Daoy (cell line): ENCODE data around the gene KAZALD1. TPM values are rescaled to one million over a fixed set of nuclear protein-coding genes. Genes with fewer than 3 reads are reported as not detected.
A peak's percentile ranks its signal among the peaks of the same experiment; 100 is the strongest.

Experiments used
- DNase-seq: peaks from one replicate; pipeline ENCODE4 v3.0.0-alpha.2; 2015; ENCODE audit warnings: low read depth
- total RNA-seq: library from RNA; depleted of rRNA; stranded (reverse); fragments of >200 nt; shearing (Covaris generic); gene quantifications from 2 replicates; pipeline ENCODE4 v1.2.3, GENCODE V29; 2014; rRNA removed

KAZALD1 gene, protein sequence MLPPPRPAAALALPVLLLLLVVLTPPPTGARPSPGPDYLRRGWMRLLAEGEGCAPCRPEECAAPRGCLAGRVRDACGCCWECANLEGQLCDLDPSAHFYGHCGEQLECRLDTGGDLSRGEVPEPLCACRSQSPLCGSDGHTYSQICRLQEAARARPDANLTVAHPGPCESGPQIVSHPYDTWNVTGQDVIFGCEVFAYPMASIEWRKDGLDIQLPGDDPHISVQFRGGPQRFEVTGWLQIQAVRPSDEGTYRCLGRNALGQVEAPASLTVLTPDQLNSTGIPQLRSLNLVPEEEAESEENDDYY
- 3.0 and 12.2 TPM in 2 replicates for total RNA-seq

DNA sequence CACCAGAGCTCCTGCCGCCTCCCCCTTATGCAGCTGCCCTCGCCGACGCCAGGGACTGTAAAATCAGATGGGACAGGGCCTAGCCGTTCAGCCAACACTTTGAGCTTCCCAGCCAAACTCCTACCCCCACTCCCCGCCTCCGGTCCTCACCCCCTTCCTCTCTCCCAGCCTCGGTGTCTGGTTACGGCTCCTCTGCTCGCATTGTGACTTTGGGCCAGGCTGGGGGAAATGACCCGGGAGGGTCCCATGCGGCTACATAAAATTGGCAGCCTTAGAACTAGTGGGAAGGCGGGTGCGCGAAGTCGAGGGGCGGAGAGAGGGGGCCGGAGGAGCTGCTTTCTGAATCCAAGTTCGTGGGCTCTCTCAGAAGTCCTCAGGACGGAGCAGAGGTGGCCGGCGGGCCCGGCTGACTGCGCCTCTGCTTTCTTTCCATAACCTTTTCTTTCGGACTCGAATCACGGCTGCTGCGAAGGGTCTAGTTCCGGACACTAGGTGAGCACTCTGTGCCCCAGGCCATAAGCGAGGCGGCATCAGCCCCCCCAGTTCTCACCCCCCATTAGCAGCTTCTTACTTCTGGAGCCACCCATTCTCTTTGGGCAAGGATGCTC, at the start of gene KAZALD1:
KAZALD1 (plus strand) TSS at position 366 of the 608 bp plus-strand sequence. CDS start 604 bp downstream, outside the sequence.
- DNase-seq: no peak

DNA sequence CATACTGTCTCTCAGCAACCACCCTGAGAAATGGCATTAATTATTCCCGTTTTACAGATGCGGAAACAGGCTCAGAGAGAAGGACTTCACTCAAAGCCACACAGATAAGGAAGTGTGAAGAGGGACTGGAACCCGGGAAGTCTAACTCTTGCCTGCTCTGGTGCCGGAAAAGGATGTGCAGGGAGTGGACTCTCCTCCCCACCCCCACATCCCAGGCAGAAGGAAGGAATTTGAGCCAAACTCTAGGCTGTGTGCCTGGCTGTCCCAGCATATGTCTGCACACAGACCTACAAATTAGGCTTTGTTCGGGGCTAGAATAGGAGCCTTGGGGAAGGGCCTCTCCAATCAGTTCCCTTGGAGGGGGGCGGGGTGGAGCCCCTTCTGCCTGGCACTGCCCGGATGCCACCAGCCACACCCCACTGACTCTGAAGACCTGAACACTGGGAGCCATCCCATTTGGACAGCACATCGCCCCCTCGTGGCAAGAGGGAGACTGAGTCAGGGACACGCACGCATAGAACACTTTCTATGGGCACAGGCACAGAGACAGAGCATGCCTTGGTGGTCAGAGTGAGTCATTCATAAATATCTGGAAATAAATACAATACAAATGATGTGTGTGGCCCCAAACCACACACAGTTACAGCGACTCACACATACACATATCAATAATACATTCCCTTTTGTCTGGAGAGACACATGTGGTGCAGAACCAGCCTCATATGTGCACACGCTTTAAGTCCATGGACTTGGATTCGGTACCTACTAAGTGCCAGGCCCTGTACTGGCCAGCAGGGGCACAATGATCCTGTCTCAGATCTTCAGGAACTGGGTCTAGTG, 49.0 kb upstream of the KAZALD1 start:
- peak; percentile 90 for DNase-seq

DNA sequence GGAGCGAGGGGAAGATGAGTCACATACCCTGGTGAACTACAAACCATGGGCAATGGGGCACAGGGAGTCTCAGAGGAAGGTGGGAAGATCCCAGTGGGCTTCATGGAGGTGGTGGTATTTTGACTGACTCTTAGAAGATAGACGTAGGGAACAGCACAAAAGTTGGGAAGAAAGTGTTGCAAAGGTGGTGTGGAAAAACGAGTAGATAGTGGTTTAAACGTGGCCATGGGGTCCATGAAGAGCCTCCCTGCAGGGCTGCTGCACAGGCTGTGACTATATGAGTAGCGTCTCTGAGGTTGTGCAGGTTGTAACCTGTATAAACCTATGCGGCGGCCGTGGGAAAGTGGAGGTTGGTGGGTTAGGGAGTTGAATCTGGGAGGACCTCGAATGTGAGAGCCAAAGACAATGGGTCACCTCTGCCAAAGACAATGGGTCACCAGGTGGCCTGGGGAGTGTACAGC, 48.4 kb upstream of the KAZALD1 start:
- no peak for DNase-seq

DNA sequence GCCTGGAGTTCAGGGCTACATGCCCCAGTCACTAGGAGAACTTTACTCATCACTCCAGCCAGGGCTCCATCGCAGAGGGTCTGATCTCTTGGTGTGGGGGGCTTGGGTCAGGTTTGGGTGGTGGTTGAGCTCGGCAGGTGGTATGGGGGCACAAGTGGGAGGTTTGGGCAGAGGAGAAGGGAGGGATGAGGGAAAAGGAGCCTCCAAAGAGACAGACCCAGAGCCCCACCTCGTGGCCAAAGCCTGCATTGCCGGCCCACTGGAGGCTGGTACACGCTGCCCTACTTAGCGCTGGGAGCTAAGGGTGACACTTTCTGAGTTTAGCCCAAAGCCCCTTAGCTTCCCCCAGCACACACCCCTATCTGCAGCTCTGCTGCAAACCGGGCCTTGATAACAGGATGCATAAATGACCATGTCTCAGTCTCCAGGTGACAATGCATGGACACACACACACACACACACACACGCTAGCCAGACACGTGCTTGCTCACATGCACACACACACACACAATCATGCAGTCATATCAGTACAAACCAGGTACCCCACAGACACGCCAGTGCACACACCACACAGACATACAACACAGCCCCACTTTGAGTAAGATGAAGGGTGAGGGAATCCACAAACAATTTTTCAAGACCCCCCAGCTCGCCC, 47.4 kb upstream of the KAZALD1 start:
- DNase-seq: peak; percentile 65

DNA sequence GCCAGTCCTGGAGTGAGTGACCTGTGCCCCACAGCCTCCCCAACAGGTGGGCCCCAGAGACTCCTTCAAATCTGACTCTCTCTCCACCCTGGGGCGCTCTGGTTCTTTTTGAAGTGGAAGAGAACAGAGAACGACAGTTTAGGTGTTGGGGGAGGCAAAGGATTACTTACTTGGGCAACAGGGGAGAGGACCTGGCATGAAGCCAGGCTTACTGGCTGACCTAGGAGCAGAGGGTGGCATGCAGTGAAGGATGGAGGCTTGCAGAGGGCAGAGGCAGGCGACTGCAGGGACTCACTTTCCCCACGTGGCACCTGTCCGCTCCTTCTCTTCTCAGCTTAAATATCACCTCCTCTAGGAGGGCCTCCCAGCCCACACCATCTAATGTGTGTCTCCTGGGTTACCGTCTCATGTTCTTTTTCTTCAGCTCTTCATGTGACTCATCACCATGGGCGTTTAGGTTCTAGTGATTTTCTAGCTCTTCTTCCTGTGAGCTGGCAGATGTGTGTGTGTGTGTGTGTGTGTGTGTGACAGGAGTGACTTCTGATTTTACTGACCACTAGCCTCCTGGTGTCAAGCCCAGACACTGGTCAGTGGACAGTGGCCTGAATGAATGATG, 46.7 kb upstream of the KAZALD1 start:
- peak; percentile 62 for DNase-seq

DNA sequence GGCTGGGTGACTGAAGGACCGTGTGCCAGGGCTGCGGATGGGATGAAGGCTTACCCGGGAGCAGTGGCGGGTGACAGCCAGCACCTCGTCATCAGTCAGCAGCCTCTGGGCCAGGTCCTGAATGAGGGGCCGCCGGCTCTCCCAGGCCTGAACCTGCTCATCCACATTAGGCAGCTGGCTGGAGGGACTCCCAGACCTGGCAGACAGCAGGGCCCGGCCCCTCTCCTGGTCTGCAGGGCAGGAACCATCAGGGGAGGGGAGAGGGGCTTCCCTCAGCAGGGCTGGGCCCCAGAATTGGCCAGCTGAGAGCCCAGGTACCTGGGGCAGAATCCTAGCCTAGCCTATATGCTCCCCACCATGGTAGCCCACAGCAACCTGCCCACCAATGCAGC, 46.2 kb upstream of the KAZALD1 start:
- no peak for DNase-seq

DNA sequence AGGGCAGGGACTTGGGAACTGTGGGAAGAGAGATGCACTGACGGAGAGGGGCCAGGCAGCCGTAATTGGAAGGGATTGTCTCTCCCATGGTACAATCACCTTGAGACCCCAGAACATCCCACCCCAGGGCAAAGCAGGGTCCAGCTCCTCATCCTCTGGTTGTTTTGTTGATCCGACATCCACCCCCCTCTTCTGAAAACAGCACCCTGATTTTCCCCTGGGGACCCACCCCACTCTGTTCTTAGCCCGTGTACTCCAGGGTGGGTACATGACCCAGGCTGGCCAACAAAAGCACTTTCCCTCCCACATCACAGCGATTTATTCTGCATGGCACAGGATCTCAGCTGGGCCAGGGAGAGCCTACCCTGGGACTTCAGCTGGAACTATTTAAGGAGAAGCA, 45.0 kb upstream of the KAZALD1 start:
- no peak for DNase-seq

DNA sequence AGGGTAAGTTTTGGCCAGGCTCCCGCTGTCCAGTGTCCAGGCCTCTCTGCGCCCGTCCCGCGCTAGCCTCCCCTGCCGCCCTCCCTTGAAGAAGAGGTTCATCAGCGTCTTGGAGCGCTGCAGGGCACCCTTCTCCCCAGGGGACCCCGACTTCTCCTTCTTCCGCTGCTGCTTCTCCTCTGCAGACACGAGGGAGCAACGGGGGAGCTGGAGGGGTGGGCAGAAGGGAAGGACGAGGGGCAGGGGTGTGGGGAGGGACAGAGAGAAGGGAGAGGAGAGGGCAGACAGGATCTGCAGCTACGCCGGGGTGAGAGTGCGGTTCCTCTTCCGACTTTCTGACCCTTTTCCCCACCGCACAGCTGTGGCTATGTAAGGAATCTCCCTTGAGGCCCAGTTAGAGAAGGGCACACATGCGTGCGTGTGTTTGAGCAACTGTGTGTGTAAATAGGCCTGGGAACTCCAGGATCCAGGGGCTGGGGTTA, 43.6 kb upstream of the KAZALD1 start:
- no peak for DNase-seq

DNA sequence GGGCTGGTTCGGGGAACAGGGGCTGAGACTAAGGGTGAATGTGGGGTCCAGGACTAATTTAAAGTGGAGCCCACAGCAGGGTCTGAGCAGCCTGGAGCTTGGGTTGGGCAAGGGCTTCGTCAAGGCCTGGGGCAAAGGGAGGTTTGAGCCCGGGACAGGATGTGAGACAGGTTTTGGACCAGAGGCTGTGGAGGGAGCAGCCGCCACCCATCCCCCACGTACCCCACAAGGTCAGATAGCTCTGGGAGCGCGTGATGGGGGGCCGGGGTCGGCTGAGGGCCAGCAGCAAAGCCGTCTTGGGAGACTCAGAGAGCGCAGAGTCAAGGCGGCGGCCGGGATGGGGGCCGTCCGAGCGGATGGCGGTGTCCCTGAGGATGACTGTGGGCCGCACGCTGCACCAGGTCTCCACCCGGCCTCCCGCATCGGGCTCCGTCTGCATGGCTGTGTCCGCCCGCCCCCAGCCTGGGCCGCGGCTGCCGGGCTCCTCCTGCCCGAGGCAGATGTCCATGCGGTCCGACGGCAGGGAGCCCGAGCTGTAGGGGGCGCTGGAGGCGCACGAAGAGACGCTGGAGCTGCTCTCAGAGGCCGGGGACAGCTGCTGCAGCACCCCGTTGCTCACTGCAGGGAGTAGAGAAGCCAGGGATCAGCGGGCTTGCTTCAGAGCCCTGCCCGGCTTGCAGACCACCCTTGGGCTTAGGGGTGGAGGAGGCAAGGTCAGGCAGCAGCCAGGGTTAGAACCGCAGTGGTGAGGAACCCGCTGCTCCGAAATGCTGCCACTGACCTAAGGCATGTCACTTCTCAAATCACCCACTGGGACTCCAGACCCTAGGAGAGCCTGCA, 43.0 kb upstream of the KAZALD1 start:
- peak; percentile 85 for DNase-seq

DNA sequence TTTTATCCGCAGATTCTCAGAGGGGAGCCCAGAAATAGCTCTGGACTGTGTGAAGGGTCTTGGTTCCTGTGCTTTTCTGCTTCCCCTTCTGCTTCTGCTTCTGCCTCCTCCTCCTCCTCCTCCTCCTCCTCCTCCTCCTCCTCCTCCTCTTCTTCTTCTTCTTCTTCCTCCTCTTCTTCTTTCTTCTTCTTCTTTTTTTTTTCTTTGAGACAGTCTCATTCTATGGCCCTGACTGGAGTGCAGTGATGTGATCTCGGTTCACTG, 42.4 kb upstream of the KAZALD1 start:
- DNase-seq: no peak

DNA sequence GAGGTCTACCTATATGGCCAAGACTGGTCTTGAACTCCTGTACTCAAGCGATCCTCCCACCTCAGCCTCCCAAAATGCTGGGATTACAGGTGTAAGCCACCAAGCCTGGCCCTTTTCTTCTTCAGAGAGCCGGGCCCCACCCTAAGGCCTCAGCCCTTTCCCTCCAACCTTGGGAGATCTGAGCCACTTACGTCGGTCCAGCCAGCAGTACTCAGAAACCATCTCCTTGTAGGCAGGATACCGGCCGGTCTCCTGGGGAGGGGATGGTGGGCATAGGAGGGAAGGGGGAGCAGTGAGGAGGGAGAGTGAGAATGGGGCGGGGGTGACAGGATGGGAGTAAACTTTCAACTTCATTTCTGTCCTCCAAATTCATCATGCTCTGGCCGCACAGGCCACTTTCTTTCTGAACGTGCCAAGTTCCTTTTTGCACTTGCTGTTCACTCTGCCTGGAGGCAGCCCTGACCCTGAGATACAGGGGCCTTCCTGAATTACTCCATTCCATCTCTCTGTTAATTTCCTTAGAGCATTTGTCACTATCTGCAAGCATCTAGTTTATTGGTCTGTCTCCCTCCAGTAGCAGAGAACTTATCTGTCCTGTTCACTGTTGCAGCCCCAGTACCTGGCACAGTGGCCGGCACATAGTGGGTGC, 41.2 kb upstream of the KAZALD1 start:
- DNase-seq: no peak

DNA sequence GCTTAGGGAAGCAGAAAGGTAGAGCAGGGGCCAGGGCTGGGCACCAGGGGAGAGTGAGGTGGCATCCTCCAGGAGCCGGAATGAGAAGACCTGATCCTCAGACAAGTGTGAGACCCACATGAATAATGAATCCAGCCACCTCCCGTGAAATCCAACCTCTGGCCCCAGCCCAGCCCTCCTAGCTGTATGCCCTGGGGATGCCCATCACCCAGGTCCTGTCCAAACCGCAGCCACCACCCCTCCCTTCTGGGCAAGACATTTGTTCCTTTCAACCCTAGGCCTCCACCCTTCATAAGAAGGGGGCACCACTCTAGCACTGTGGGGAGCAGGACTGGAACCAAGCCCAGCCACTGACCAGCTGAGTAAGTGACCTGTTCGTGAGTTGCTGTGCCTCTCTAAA, 40.5 kb upstream of the KAZALD1 start:
- no peak for DNase-seq

DNA sequence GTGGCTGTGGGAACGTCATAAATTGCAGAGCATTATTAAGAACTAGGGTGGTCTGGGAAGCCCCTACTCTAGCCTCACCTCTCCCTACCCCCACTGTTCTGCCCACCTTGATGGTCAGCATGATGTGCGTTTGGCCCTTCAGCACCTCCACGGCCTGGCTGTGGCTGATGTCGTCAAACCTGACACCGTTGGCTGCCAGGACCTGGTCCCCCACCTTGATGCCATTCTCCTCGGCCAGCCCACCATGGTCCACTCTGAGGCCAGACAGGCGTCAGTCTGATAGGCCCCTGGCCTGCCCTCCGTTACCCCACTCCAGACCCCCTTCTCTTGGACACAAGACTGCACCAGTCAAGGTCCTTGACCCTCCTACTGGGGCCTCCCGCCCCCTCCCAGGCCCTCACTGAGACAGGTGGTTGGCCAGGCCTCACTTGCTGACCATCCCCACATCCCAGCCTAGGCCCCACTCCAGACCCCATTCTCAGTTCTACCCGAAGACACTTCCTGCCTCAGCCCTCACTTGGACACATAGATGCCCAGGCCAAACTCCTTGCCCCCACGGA, 40.0 kb upstream of the KAZALD1 start:
- DNase-seq: no peak

DNA sequence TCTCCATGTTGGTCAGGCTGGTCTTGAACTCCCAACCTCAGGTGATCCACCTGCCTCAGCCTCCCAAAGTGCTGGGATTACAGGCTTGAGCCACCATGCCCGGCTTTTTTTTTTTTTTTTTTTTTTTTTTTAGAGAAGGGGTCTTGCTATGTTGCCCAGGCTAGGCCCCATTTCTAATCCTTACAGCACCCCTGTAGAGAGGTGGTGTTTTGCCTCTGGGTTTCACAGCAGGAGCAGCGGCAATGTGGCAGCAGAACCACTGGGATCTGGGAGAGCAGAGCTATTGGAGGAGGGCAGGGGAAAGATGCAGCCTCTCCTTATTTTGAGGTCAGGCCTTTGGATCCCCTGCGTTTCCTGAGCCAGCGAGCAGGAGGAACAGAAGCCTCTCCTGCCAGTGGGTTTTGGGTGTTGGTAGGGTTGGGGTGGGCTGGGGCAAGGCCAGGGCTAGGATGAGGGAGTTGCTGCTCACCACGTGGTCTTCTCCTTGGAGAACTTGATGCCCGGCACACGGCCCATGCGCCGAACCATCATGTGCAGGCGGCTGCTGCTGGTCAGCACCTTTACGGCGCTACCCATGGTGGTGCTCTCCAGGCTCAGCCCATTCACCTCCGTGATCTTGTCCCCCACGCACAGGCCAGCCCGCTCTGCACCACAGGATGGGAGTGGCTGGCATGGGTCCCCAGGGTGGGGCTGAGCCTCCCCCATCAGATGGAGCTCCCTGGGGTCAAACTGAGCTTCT, 38.7 kb upstream of the KAZALD1 start:
- DNase-seq: no peak

DNA sequence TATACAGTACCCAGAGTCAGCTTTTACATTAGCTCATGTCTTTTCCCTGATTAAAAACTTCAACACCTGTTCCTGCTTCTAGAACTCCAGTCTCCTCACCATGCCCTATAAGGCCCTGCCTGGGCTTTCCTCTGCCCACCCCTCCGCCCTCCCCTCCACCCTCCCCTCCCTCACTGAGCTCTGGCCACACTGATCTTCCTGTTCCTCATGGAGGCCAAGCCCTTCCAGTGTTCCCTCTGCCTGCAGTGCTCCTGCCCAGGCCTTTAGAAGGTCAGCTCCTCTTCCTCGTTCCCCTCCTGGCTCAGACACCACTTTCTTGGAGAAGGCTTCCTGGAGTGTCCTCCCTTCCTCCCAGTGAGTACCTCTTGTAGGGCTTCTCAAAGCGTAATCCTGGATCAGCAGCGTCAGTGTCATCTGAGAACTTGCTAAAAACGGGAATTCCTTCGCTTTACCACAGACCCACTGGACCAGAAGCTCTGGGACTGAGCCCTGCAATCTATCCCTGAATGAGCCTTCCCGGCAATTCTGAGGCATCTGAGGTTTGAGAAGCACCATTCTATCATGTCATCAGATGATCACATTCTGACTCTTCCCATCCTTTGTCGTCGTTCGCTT, 34.6 kb upstream of the KAZALD1 start:
- no peak for DNase-seq

DNA sequence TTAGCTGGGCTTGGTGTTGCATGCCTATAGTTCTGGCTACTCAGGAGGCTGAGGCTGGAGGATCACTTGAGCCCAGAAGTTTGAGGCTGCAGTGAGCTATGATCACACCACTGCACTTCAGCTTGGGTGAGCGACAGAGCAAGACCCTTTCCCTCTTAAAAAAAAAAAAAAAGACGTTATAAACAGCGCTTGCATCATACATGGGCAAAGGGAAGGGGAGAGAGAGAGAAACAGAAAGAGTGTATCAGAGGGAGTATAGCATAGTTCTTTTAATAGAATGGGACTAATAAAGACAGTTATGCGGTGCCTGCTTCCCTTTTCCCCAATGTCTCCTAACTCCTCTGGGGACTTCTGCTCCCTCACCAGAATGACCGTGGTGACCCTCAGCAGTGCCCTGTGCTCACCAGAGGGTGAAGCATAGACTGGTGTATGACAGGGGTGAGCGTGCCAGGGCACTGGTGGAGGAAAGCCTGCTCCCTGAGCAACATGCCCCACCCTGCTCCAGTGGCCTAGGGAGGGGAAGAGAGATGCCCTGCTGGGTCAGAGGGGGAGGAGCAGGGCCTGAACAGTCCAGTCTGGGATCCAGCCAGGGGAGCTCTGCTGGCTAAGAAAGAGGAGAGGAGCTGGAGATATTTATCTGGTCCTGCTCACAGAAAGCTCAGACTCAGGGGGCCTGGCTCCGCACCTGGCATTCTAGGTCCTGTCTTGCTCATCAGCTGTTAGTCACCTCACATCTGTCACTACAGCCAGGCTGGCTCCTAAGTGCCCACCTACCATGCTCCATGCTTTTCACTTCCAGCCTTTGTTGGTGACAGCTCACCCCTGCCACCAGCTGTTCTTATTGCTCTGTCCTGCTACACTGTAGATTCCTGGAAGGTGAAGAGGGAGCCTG, 33.1 kb upstream of the KAZALD1 start:
- DNase-seq: no peak

DNA sequence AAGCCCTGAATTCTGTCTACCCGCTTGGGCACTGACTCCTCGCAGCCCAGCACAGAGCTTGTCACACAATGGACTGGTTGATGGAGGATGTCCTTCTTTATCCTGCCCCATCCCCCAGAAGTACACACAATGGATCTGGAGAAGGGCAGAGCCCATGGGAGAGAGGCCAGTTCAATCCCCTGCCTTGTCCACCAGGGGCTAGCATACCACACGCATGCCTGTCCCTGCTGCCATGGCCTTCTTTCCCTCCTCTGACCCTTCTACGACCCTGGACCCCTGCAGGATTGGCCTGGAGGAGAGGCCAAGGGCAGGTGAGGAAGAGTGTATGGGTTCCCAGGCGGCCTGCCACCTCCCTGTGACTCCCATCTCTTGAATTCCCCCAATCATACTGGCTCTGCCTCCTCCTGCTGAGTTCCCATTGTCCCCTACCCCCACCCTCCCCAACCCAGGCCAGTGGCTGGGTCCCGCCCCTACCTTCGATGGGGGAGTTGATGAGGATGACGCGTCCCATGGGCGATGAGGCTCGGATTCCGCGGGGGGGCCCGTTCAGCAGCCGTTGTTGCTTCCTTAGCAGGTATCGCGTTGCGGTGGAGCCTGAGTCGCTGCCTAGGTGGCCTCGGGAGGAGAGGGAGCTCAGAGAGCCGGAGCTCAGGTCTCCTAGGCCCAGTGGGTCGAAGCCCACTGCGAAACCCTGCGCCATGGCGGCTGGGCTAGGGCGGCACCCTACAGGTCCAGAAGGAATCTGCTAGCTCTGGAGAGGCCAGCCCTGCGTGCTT, 32.1 kb upstream of the KAZALD1 start:
- no peak for DNase-seq
